IPS-18c (cell line): Measurements from ENCODE around the gene TAF9.
"Not testable (repeated sequence)": the region's sequence is repeated elsewhere in the genome, so short reads cannot be mapped to it uniquely, and the experiment has no call there.

Experiments
- H3K4me3 ChIP-seq: 2 replicates; pipeline ENCODE4 v1.7.0; 2013; ENCODE audit warnings: low read depth, mild to moderate bottlenecking, low read length, moderate library complexity; ENCODE audit not compliant: insufficient read depth
- H3K9me3 ChIP-seq: one replicate; pipeline ENCODE4 v1.6.1; 2013; ENCODE audit warnings: mild to moderate bottlenecking, low read length, moderate library complexity; ENCODE audit not compliant: control insufficient read depth, insufficient read depth

The TAF9 gene, protein sequence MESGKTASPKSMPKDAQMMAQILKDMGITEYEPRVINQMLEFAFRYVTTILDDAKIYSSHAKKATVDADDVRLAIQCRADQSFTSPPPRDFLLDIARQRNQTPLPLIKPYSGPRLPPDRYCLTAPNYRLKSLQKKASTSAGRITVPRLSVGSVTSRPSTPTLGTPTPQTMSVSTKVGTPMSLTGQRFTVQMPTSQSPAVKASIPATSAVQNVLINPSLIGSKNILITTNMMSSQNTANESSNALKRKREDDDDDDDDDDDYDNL

DNA sequence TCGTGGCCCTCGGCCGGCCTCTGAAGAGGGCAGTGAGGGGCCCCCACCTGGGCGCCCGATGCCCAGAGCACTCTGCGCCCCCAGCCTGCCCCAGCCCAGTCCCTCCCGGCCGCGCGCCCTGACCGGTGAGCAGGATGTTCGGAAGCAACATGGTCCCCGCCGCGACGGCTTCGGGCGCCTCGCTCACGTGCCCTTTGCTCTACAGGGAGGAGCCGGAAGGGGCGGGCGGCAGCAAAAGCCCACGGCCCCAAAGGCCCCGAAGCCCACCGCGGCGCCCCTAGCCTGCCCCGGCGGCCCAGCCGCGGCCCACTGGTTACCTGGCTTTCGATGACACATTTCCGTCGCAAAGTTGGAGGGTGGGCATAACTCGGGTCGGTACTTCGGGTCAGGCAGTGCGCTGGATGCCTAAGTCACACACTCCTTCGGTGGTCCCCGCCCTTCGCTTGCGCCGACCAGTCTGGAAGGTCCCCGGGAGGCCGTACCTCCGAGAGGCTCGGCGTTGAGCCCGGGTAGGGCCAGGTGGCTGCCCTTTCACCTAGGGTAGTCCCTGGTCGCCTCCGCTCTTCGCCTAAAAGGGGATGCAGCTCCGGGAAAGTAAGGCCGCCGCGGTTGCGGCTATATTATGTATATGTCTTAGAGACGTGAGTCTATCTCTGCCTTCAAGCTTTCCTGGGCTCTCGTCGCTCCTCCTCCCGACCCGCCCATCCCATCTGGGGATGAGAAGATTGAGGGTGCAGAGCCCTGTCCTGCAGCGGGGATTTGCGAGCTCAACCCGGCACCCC is at the start of gene TAF9, which contains the start of the genes AK6 and RAD17:
Gene TAF9 (minus strand): TSS at position 181 of the 782 bp plus-strand sequence. CDS start 3,783 bp downstream, outside the sequence.
Gene AK6 (minus strand): TSS at position 181 of the 782 bp plus-strand sequence. CDS start 30 bp downstream, at position 151.
Gene RAD17 (plus strand): TSS at position 479 of the 782 bp plus-strand sequence. CDS start 2,391 bp downstream, outside the sequence.
- Histone ChIP-seq H3K9me3 (no peaks in the 10 kb centered on the region), H3K4me3 (peak within 1 kb of the TSS; percentile 96)

DNA sequence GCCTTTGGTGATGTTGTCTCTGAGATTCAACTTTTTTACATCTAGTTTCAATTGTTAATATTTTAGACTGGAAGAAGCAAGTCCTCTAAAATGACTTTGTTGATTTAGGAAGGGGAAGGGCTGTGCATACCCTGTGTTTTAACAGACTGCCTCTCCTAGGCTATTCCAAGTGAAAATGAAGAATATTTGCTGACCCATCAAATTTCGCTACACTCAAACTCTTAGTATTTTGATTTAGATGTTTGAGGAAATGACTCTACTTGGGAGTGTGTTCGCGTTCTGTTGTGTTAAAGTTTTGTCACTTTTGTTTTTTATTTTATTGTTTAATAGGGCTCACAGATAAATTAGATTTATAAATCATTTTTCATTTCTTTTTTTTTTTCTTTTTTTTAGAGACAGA is 49.2 kb upstream of the TAF9 start:
- Histone ChIP-seq H3K4me3 (no peak overlapping the region), H3K9me3 (no peaks in the 10 kb centered on the region)

DNA sequence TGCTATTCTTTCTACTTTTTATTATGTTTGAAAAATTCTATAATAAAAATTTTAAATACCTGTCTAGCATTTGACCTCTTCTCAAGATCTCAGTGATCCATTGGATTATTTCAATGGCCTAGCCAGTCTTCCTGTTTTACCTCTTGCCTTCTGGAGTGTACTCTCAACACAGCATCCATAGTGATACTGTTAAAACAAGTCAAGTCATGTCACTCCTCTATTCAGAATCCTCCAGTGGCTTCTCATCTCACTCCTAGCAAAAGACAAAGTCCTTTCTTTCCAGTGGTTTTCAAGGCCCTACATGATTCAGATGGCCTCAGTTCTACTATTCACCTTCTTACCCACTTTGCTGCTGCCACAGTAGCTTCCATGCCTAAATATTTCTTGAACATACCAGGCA is 47.4 kb upstream of the TAF9 start:
- Histone ChIP-seq H3K4me3 (no peak overlapping the region), H3K9me3 (no peaks in the 10 kb centered on the region)

DNA sequence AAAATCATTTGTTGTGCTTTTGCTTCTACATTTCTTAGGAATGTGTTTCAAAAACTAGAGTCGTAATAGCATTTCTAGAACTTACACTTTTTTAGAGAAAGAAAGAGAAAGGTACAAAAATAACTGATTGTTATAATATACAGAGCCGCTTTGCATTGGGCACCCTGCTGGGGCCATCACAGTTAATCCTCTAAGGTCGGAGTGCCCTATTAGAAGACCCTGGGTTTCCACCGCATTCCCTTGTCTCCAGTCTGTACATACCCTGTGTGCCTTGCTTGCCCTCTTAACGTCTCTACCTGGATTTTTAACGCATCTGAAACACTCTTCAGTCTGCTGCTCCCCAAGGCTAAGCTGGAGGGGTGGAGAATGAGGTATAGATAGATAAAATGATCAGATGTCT is 46.9 kb upstream of the TAF9 start:
- no peaks in the 10 kb centered on the region for H3K9me3 ChIP-seq
- peak overlapping the region; percentile 92; the same call in 1 of the 2 replicates for H3K4me3 ChIP-seq

DNA sequence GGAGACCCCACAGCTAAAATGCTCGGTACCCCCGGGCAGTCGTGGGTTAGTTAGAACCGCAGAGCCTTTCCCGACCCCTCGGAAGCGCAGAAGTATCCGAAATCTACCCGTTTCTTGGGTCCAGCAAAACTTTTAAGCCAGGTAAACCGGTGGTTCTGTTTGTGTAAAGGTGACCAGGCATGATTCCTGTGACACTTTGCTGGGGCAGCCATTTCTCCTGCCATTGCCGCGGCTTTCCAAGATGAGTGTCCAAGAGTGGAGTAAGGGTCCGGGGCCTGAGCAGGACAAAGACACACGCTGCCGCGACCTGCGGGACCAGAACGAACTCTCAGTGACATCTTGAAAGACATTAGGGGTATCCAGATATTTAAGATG is 46.3 kb upstream of the TAF9 start:
- H3K9me3 ChIP-seq = no peaks in the 10 kb centered on the region
- peak overlapping the region; percentile 92 for H3K4me3 ChIP-seq

DNA sequence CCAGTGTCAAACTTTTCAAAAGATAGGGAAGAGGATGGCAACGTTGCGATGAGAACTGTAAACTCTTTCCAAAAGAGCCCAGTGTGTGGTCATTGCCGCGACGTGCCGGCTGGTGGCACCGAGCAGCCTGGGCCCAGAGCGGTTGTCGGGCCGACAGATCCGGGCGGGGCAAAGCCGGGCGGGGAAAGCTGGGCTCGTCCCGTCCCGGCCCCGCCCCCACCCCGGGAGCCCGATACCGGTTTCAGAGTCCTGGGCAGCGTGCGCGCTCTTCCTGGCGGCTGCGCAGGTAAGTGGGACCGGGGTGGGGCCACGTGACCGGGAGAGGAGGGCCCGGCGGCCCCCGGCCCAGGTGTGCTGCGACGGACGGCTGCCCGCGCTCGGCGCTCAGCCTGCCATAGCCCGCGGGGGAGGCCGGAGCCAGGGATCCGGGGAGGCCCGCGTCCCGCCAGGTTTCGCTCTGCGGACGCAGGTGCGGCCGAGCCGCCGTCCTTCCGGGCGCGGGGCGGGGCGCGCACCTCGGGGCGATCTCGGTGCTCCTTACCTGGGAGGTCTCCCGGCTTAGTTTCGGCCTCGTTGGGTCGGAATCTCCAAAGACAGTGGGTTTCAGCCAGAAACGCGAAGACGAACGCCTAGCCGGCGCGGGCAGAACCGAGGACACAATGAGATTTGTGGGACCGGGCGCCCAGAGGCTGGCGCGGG is 45.7 kb upstream of the TAF9 start, which contains the start of gene MARVELD2:
Gene MARVELD2 (plus strand): TSS at position 232 of the 699 bp plus-strand sequence. CDS start 4,270 bp downstream, outside the sequence.
- Histone ChIP-seq H3K4me3 (peak within 1 kb of the TSS; percentile 92), H3K9me3 (no peaks in the 10 kb centered on the region)

DNA sequence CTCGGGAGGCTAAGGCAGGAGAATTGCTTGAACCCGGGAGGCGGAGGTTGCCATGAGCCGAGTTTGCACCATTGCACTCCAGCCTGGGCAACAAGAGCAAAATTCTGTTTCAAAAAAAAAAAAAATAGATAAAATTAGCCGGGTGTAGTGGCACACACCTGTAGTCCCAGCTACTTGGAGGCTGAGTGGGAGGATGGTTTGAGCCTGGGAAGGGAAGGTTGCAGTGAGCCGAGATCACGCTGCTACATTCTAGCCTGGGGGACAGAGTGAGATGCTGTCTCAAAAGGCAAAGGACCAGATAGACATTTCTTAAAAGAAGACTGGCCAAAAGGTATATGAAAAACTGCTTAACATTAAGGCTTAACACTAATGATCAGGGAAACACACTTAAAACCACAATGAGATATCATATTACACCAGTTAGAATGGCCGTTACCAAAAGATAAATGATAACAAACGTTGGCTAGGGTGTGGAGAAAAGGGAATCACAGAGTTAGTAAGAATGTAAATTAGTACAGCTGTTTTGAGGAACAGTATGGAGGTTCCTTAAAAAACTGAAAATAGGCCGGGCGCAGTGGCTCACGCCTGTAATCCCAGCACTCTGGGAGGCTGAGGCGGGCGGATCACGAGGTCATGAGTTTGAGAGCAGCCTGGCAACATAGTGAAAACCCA is 35.5 kb upstream of the TAF9 start:
- H3K9me3 ChIP-seq = no peaks in the 10 kb centered on the region
- no peak overlapping the region for H3K4me3 ChIP-seq

DNA sequence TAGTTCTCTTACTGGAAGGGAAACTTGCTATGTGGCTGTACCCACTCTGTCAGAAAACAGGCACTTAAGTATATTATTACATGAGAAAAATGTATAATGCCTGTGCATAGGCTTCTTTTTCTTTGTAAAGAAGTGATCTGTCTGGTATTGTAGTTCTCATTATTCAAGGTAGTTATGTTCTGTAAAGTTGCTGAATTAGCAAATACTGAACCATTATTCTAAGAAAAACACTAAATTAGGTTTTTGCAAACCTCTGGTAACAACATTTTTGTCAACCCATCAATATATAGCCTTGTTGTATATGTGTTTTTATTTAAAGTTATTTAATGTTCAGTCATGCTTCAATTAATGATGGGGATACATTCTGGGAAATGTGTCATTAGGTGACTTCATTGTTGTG is 9.1 kb upstream of the TAF9 start:
- Histone ChIP-seq H3K4me3 (no peak overlapping the region), H3K9me3 (no peaks in the 10 kb centered on the region)

DNA sequence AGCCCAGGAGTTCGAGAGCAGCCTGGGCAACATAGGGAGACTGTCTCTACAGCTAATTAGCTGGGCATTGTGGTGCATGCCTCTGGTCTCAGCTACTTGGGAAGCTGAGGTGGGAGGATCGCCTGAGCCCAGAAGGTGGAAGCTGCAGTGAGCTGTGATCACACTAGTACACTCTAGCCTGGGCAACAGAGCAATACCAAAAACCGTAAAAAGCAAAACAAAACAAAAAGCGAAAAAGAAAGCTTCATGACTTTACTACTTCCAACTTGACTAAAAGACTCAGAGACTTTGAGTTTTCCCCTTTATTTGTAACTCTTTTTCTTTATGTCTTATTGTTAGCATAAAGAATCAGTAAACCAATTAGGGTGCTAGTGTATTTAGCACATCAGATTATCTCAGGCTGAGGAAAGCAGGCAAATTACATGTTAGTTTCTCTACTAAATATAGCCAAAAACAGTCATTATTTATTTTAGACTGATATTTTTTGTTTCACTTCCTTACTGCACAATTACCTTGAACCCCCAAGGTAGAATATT is 5.7 kb upstream of the TAF9 start:
- Histone ChIP-seq H3K9me3 (no peaks in the 10 kb centered on the region), H3K4me3 (no peak overlapping the region)

DNA sequence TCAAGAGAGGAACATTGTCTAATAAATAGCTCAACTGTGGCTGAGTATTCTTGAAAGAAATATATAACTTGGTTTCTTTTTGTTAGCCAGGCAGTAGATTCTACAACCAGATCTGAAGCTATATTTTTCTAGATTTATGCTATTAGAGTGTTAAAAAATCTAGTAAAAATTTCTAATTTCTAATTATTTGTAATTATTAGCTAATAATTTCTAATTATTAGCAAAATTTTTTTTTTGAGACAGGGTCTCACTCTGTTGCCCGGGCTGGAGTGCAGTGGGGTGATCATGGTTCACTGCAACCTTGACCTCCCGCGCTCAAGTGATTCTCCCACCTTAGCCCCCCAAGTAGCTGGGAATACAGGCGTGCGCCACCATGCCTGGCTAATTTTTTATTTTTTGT is 3.1 kb upstream of the TAF9 start:
- Histone ChIP-seq H3K9me3 (no peaks in the 10 kb centered on the region), H3K4me3 (no peak overlapping the region)

DNA sequence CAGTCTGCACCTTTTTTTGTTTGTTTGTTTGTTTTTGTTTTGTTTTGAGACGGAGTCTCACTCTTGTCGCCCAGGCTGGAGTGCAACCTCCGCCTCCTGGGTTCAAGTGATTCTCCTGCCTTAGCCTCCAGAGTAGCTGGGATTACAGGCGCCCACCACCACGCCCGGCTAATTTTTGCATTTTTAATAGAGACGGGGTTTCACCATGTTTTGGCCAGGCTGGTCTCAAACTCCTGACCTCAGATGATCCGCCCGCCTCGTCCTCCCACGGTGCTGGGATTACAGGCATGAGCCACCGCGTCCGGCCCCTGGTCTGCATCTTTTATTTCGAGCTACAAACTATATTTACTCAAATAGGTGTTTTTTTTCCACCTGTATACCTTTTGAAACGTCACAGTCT is 1.0 kb upstream of the TAF9 start:
- H3K4me3 ChIP-seq = peak overlapping the region; percentile 96
- not testable (repeated sequence) for H3K9me3 ChIP-seq

DNA sequence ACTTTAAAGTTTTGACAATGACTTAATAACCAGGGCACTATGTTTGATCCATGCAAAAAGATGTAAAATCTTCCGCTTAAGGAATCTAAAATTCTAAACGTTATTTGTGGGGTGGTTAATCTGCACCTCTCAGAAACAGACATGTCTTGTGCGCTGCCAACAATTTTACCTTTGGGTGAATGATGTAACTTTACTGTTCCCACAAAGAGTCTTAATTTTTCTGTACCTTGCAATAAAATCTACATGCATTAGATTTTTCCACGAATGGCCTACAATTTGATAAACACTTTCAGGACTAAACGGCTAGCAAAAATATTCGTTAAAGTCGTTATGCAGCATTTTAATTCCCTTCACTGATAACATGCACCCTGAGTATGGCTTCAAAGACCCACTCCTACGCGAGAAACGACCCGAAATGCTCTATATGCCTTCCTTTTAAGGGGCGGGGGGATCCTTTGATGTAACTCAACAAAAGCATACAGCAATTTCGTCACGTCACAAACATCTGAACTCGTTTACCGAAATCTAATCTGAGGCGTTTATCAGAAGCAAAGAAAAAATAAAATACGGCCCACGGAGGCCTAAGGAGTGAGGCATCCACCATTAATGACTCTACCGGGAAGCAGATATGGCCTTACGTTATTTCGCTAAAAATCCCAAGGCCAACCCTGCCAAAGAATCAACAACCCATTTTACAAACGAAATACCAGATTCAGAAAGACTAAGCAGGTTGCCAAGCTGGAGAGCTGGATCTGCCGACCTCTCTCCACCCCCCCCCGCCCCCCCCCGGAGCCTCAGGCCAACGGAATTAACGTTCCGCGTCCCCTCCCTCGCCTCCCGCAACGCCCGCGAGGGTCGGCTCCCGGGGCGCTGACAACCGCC is 621 bp downstream of the TAF9 start:
- Histone ChIP-seq H3K9me3 (no peaks in the 10 kb centered on the region), H3K4me3 (peak overlapping the region; percentile 96)

DNA sequence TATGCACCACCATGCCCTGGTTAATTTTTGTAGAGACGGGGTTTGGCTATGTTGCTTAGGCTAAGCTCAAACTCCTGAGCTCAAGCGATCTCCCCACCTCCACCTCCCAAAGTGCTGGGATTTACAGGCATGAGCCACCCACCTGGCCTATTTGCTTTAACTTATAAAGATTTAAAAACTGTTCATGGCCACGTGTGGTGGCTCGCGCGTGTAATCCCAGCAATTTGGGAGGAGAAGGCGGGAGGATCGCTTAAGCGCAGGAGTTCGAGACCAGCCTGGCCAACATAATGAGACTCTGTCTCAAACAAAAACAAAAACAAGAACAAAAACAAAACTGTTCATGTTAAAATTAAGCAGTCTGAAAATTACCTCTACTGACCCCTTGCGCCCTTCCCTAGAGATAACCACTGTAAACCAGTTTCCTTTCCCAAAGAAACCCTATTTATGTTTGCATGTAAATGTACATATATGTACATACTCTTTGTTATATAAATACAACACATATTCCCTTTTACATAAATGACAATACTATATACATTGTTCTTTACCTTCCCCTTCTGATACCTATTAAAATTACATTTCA is 1.5 kb downstream of the TAF9 start:
- no peaks in the 10 kb centered on the region for H3K9me3 ChIP-seq

DNA sequence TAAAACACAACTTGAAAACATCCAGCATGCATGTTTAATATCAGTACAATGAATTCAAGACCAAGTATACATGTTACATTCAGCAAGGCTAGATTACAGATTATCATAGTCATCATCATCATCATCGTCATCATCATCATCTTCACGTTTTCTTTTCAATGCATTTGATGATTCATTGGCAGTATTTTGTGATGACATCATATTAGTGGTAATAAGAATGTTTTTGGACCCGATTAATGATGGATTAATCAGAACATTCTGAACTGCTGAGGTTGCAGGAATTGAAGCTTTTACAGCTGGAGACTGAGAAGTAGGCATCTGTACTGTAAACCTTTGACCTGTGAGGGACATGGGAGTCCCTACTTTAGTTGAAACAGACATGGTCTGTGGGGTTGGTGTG is 4.5 kb downstream of the TAF9 start:
- no peaks in the 10 kb centered on the region for H3K9me3 ChIP-seq

More for the DNA sequence above, 1.5 kb downstream of the TAF9 start:
- H3K4me3 ChIP-seq = peak overlapping the region; percentile 96

DNA sequence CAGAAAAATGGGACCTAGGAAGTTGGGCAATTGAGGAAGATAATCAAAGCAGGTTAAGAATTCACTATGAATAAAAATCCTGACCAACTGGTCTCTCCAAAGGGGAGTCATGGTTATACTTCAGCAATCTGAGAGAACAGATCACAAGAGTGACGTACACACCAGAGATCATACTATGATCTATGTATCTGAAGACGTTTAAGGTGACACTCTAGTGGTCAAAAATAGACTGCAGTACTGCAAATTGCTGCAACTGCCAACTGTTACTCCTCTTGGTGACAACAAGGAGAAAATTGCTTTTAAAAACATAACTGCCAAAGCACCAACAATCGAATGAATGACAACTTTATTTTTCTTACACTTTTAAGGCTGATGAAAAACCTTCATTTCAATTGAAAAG is 4.9 kb downstream of the TAF9 start:
- Histone ChIP-seq H3K4me3 (no peak overlapping the region), H3K9me3 (no peaks in the 10 kb centered on the region)

More for the DNA sequence above, 4.5 kb downstream of the TAF9 start:
- H3K4me3 ChIP-seq = no peak overlapping the region

DNA sequence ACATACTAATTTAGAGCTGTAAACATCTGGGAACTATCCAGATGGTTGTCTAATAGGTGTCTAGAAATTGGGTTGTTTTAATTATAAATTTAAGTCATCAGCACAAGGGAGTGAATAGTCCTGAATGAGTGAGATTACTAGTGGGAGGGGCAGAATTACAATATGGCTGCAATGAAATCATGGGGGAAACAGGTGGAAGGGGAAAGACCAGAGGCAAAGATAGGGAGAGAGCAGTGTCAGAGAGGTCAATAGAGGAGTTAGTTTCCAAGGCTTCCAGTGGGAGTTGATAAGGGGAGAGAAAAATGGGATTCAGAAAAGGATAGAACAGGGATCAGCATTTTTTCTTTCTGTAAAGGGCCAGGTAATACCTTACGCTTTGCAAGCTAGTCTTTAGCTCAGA is 8.9 kb downstream of the TAF9 start:
- no peaks in the 10 kb centered on the region for H3K9me3 ChIP-seq
- H3K4me3 ChIP-seq = no peak overlapping the region
